ENCODE data around the gene ITGA7. TPM values are rescaled to one million over a fixed set of nuclear protein-coding genes. Genes with fewer than 3 reads are reported as not detected.

ITGA7 gene
- total and polyA plus RNA-seq, 9 donors: 4.9 to 69.6 (median 25.9) TPM

DNA sequence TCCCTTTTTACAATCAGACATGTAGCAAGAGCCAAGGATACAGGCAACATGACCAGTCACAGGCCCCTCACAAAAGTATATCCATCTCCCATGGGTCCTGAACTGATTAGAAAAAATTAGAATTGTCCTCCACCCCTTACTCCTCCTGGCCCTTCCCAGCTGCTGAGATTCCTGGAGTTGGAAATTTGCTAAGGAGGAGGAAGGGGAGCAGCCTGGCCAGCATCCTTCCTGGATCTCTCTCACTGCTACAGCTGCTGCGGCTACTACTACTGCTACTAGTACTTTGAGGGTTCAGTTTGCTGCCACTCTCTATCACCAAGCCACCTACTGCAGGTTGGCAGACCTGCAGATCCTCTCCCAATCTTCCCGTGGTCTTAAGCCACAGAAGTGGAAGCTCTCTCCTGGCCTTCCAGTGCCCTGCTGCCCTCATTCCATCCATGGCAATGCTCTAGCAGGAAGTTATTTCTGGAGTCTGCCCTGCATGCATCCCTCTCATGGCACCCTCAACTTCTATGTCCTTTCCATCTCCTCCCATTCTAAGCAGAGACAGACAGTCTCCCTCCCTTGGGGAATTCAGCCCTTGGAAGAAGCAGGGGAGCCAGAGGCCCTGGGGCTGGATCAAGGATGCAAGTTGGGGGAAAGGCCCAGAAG is 1.0 kb downstream of the ITGA7 start:
- Histone ChIP-seq H3K4me1 (ENCODE audit: insufficient read depth) (peaks cover 5% of the 10 kb centered on the region), H3K27ac (no peak overlapping the region), H3K9me3 (no peaks in the 10 kb centered on the region), H3K4me3 (peak overlapping the region; percentile 55), H3K27me3 (no peaks in the 10 kb centered on the region), H3K36me3 (no peaks in the 10 kb centered on the region)
- TF ChIP-seq EP300 (IDR thresholded peaks at IDR 0.05) (no peak), POLR2A (IDR thresholded peaks at IDR 0.05) (no peak), CTCF (IDR thresholded peaks at IDR 0.05) (no peak)
- no peak for DNase-seq
- intact Hi-C loops (cut with DNase I): no loop called here
- 58 to 64% (median 63%) methylated on average over 2 of the region's 2 CpGs for WGBS, 3 donors

GRCh38 chr12:55705782-55706402 is 1.8 kb downstream of the ITGA7 start:
- intact Hi-C loops (cut with DNase I): no loop called here
- Histone ChIP-seq H3K27ac (no peak overlapping the region), H3K27me3 (no peaks in the 10 kb centered on the region), H3K4me1 (ENCODE audit: insufficient read depth) (peaks cover 5% of the 10 kb centered on the region), H3K9me3 (no peaks in the 10 kb centered on the region), H3K4me3 (peak overlapping the region; percentile 13), H3K36me3 (no peaks in the 10 kb centered on the region)
- DNase-seq: no peak
- WGBS, 3 donors: 49 to 55% (median 53%) methylated on average over 5 of the region's 5 CpGs
- no peak for TF ChIP-seq CTCF (IDR thresholded peaks at IDR 0.05)
- no peak for TF ChIP-seq EP300 (IDR thresholded peaks at IDR 0.05)
- no peak for TF ChIP-seq POLR2A (IDR thresholded peaks at IDR 0.05)

GRCh38 chr12:55704824-55705718 is 2.6 kb downstream of the ITGA7 start:
- no peak overlapping the region for H3K4me3 ChIP-seq

More at GRCh38 chr12:55704824-55705718, 2.6 kb downstream of the ITGA7 start:
- H3K4me1 ChIP-seq (ENCODE audit: insufficient read depth): peaks cover 5% of the 10 kb centered on the region
- no peak for TF ChIP-seq CTCF (IDR thresholded peaks at IDR 0.05)
- TF ChIP-seq POLR2A (IDR thresholded peaks at IDR 0.05): no peak
- TF ChIP-seq EP300 (IDR thresholded peaks at IDR 0.05): no peak
- WGBS, 3 donors: 66 to 75% (median 71%) methylated on average over 9 of the region's 9 CpGs
- intact Hi-C loops (cut with DNase I): no loop called here
- no peaks in the 10 kb centered on the region for H3K27me3 ChIP-seq
- H3K27ac ChIP-seq: no peak overlapping the region
- no peaks in the 10 kb centered on the region for H3K36me3 ChIP-seq
- H3K9me3 ChIP-seq: no peaks in the 10 kb centered on the region
- no peak for DNase-seq

Data from ovary (tissue), 9 donors.